Measurements from ENCODE around the gene ZSWIM8.

ZSWIM8 gene

DNA sequence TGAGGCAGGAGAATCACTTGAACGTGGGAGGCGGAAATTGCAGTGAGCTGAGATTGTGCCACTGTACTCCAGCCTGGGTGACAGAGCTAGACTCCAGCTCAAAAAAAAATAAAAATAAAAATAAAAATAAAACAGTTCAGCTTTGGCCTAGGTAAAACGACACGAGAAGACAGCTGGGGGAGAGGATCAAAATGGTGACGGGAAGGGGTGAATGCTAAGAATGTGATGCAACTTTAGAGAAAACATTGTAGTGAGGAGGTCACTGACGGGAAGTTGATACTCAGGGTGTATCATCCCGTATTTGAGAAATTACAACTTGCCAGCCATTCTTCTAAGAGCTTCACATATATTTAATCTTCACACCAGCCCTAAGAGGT lies 24.9 kb downstream of the ZSWIM8 start:
- Histone ChIP-seq H3K36me3 (ENCODE audit: insufficient read depth, low read length) (peaks cover 54% of the 10 kb centered on the region), H3K4me3 (ENCODE audit: low read length) (peak overlapping the region; percentile 97), H3K4me2 (ENCODE audit: low read length) (peak overlapping the region; percentile 96), H3K9me3 (replicated peaks; ENCODE audit: low read length) (no peaks in the 10 kb centered on the region), H3K4me1 (ENCODE audit: control insufficient read depth, insufficient read depth, low read length) (peaks cover 5% of the 10 kb centered on the region), H3K27me3 (ENCODE audit: control insufficient read depth, insufficient read depth, low read length) (no peaks in the 10 kb centered on the region), H3K9ac (ENCODE audit: low read depth, low read length) (peak overlapping the region; percentile 94)

DNA sequence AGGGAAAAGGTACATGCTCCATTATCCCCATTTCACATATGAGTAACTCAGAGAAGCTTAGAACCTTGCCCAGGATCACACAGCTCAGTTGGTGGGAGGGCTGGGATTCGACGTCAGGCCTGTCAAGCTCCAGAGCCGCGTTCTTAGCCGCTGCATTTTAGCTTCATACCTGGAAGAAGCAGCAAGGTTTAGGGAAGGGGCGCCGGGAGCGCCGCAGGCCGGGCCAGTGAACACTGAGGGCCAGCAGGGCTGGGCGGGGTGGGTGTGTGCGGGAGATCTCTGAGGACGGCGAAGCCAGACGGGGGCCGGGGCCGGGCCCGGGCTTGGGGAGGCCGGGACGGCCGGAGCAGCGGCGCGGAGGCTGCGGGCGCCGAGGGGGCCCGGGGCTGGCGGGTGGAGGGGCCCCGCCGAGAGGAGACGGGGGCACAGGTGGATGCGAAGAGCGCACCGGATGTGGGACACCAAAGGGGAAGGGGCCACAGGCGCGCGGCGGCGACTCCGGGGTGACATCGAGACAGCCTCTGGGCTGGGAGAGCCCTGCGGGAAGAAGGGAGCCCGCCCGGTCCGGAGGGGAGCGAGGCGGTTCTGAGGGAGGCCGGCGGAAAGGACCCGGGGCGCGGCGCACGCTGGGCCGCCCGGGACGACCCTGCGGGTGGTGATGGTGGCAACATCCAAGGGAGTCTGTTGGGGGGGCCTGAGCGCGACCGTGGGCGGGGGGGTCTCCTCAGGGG lies 25.5 kb downstream of the ZSWIM8 start:
- peaks cover 49% of the 10 kb centered on the region for H3K36me3 ChIP-seq (ENCODE audit: insufficient read depth, low read length)
- H3K27me3 ChIP-seq (ENCODE audit: control insufficient read depth, insufficient read depth, low read length) = no peaks in the 10 kb centered on the region
- peaks cover 9% of the 10 kb centered on the region for H3K4me1 ChIP-seq (ENCODE audit: control insufficient read depth, insufficient read depth, low read length)
- H3K4me3 ChIP-seq (ENCODE audit: low read length) = peak overlapping the region; percentile 97
- no peaks in the 10 kb centered on the region for H3K9me3 ChIP-seq (replicated peaks; ENCODE audit: low read length)
- H3K4me2 ChIP-seq (ENCODE audit: low read length) = peak overlapping the region; percentile 96
- H3K9ac ChIP-seq (ENCODE audit: low read depth, low read length) = peak overlapping the region; percentile 94

DNA sequence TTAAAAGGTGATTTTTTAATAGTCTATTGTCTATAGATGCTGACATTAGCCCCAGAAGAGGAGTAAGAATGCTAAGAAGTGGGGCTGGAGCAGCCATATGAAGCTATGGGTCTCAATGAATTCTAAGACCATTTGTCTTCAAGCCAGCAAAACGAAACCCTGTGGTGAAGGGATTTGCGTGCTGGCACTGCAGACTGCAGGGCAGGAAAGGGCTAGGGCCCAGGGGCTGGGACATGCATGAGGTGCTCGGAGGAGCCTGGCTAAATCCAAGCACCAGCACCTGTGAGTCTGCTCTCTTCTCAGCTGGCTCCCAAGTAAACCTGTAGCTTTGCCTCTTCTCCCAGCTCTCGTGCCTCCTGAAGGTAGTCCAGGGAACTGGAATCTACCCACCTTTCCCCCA lies 27.3 kb downstream of the ZSWIM8 start:
- Histone ChIP-seq H3K27me3 (ENCODE audit: control insufficient read depth, insufficient read depth, low read length) (no peaks in the 10 kb centered on the region), H3K4me2 (ENCODE audit: low read length) (no peak overlapping the region), H3K9me3 (replicated peaks; ENCODE audit: low read length) (no peaks in the 10 kb centered on the region), H3K4me1 (ENCODE audit: control insufficient read depth, insufficient read depth, low read length) (peaks cover 15% of the 10 kb centered on the region), H3K4me3 (ENCODE audit: low read length) (no peak overlapping the region), H3K36me3 (ENCODE audit: insufficient read depth, low read length) (peaks cover 37% of the 10 kb centered on the region), H3K9ac (ENCODE audit: low read depth, low read length) (no peak overlapping the region)

DNA sequence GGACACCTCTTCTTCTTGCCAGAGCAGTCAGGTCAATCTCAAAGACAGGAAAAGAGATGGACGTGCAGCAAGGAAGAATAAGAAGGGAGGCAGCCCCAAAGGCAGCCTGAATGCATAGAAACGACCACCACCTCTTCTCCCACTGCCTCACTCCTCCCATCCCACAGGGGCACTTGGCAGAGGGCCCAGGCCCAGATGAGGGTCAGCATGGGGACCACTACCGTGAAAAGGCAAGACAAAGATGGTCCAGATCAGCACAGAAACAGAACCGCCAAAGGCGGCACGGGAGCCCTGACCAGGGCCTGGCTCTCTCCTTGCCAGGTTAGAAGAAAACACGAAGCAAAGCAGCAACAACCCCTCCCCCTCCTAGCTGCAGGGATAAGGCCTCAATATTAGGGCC lies 27.9 kb downstream of the ZSWIM8 start:
- Histone ChIP-seq H3K4me2 (ENCODE audit: low read length) (no peak overlapping the region), H3K36me3 (ENCODE audit: insufficient read depth, low read length) (peaks cover 30% of the 10 kb centered on the region), H3K9ac (ENCODE audit: low read depth, low read length) (no peak overlapping the region), H3K9me3 (replicated peaks; ENCODE audit: low read length) (no peaks in the 10 kb centered on the region), H3K27me3 (ENCODE audit: control insufficient read depth, insufficient read depth, low read length) (no peaks in the 10 kb centered on the region), H3K4me1 (ENCODE audit: control insufficient read depth, insufficient read depth, low read length) (peaks cover 15% of the 10 kb centered on the region), H3K4me3 (ENCODE audit: low read length) (no peak overlapping the region)

DNA sequence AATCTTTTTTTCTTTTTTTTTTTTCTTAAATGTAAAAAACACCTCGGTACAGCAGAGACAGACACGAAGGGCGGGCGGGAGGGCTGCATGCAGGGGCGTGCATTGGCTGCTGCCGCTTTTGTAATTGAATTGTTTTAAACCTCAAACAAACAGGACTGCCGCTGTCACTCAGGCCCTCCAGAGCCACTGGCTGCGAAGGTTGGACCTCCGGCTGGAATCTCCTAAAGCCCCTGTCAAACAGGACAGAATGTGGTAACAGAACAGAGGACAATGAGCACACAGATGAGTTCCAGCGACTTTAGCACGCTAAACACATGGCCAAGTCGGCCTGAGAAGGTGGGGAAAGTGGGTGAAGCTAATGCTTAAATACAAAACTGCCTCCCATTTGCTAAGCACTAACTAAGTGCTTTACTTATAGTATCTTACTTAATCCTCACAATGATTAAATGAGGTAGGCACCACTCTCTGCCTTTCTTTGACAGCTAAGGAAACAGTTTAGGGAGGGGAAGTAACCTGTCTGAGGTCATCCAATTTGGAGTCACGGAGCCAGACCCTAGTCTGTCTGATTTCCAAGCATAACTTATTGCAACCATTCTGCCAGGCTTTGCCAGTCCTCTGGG lies 29.0 kb downstream of the ZSWIM8 start:
- H3K4me2 ChIP-seq (ENCODE audit: low read length) = no peak overlapping the region
- H3K4me3 ChIP-seq (ENCODE audit: low read length) = no peak overlapping the region
- no peaks in the 10 kb centered on the region for H3K27me3 ChIP-seq (ENCODE audit: control insufficient read depth, insufficient read depth, low read length)
- H3K4me1 ChIP-seq (ENCODE audit: control insufficient read depth, insufficient read depth, low read length) = peaks cover 15% of the 10 kb centered on the region
- peaks cover 24% of the 10 kb centered on the region for H3K36me3 ChIP-seq (ENCODE audit: insufficient read depth, low read length)
- no peaks in the 10 kb centered on the region for H3K9me3 ChIP-seq (replicated peaks; ENCODE audit: low read length)
- no peak overlapping the region for H3K9ac ChIP-seq (ENCODE audit: low read depth, low read length)

DNA sequence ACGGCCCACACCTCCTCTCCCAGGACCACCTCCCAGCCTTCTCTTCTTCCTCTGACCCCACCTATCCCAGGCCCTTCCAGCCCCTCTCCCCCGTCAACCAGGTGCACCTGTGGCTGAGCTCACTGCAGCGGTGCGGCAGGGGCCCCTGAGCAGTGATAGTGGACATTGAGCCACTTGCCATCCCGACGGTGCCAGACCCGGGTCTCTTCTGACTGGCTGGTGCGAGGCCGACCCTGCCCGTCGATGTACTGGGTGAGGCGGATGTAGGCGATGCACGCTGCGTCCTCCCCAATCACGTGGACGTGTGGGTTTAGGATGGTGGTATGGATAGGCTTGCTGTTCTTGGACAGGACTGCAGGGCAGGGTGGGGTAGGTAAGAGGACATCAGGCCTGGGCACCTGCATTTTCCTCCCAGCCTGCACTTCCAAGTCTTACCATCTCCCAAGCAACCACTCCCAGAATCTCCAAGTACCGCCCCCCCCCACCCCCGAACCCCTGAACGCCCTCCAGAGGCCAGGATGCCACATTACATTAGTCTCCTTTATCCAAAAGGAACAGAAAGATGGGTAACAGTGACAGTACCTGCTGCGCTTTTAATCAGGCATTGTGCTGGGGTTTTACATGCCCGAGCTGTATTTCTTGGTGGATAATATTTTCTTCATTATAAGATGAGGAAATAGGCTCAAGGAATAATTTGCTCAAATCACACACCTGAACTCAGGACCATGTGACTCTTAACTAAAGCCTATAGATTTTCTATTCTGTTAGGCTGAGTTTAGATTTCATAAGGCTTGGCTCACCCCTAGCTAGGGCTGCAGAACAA lies 29.7 kb downstream of the ZSWIM8 start:
- no peak overlapping the region for H3K9ac ChIP-seq (ENCODE audit: low read depth, low read length)
- no peaks in the 10 kb centered on the region for H3K27me3 ChIP-seq (ENCODE audit: control insufficient read depth, insufficient read depth, low read length)
- no peak overlapping the region for H3K4me3 ChIP-seq (ENCODE audit: low read length)
- no peaks in the 10 kb centered on the region for H3K9me3 ChIP-seq (replicated peaks; ENCODE audit: low read length)
- peaks cover 21% of the 10 kb centered on the region for H3K4me1 ChIP-seq (ENCODE audit: control insufficient read depth, insufficient read depth, low read length)
- peaks cover 24% of the 10 kb centered on the region for H3K36me3 ChIP-seq (ENCODE audit: insufficient read depth, low read length)
- no peak overlapping the region for H3K4me2 ChIP-seq (ENCODE audit: low read length)

DNA sequence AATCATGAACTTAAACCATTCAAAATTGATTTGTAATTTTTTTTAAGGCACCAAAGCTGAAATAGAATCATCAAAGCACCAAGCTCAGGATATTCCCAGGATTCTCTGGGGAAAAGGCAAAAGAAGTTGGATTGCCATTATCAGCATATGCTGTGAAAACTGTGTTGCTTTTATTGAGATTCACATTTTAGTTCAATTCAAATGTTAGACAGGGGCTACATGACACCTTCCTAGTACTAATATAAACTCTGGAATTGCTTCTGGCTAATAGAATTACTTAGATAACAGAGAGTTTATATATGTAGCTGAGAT lies 30.3 kb downstream of the ZSWIM8 start:
- Histone ChIP-seq H3K4me1 (ENCODE audit: control insufficient read depth, insufficient read depth, low read length) (peaks cover 17% of the 10 kb centered on the region), H3K36me3 (ENCODE audit: insufficient read depth, low read length) (peaks cover 24% of the 10 kb centered on the region), H3K9me3 (replicated peaks; ENCODE audit: low read length) (no peaks in the 10 kb centered on the region), H3K9ac (ENCODE audit: low read depth, low read length) (peak overlapping the region; percentile 40), H3K4me3 (ENCODE audit: low read length) (no peak overlapping the region), H3K4me2 (ENCODE audit: low read length) (peak overlapping the region; percentile 45), H3K27me3 (ENCODE audit: control insufficient read depth, insufficient read depth, low read length) (no peaks in the 10 kb centered on the region)

DNA sequence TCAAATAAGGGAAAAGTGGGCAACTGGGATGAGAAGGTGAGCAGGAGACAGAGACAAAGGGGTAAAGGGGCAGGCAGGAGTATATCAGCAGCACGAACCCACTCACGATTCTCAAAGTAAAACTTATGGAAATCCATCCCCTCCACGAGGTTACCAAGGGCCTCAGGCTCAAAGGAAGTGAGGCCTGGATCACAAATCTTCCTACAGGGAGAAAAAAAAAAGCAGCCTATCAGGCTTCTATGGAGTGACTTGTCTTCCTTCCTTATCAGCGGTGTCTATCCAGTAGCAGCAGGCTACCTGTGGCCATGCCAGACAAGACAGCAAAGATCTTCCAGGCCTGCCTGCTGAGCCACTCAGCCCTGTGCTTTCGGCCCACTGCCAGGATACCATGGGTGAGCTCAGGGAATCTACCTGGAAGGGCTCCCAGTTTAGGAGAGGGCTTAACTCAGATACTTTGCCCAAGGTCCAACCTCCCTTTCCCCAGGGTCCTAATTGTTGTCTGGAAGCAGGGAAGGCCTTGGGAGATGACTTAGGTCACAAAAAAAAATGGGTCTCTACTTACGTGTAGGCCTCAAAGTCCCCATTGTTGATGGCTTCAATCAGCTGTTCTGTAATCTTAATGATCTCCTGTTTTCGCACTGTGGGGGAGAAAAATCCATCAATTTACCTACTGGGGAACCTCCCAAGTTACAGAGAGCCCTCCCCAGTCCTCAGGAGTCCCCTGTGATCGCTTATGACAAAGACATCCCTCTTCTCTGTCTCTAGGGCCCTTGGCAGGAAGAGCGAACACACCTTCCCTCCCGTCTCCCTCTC lies 31.7 kb downstream of the ZSWIM8 start:
- no peaks in the 10 kb centered on the region for H3K9me3 ChIP-seq (replicated peaks; ENCODE audit: low read length)
- H3K27me3 ChIP-seq (ENCODE audit: control insufficient read depth, insufficient read depth, low read length) = no peaks in the 10 kb centered on the region
- no peak overlapping the region for H3K4me2 ChIP-seq (ENCODE audit: low read length)
- peaks cover 24% of the 10 kb centered on the region for H3K36me3 ChIP-seq (ENCODE audit: insufficient read depth, low read length)
- H3K4me1 ChIP-seq (ENCODE audit: control insufficient read depth, insufficient read depth, low read length) = peaks cover 16% of the 10 kb centered on the region
- H3K4me3 ChIP-seq (ENCODE audit: low read length) = no peak overlapping the region
- no peak overlapping the region for H3K9ac ChIP-seq (ENCODE audit: low read depth, low read length)

DNA sequence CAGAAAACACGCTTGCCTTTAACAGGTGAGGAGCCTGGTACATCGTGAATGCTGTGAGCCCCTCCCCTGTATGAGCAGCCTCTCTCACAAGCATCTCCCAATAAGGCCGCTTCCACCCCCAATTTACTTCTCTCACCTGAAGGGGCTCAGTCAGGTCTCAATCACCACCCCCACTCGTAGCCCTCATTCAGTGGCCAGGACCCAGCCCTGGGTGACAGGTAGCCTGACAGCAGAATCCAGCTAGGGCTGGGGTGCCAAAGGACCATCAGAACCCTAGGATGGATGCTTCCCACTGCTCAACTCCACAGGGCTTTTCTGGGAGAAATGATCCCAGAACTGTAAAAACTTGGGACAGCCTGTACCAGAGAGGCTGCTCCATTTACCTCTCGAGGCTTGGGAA lies 32.4 kb downstream of the ZSWIM8 start:
- Histone ChIP-seq H3K4me2 (ENCODE audit: low read length) (no peak overlapping the region), H3K4me1 (ENCODE audit: control insufficient read depth, insufficient read depth, low read length) (peaks cover 16% of the 10 kb centered on the region), H3K36me3 (ENCODE audit: insufficient read depth, low read length) (peaks cover 24% of the 10 kb centered on the region), H3K4me3 (ENCODE audit: low read length) (no peak overlapping the region), H3K27me3 (ENCODE audit: control insufficient read depth, insufficient read depth, low read length) (no peaks in the 10 kb centered on the region), H3K9me3 (replicated peaks; ENCODE audit: low read length) (no peaks in the 10 kb centered on the region), H3K9ac (ENCODE audit: low read depth, low read length) (no peak overlapping the region)

DNA sequence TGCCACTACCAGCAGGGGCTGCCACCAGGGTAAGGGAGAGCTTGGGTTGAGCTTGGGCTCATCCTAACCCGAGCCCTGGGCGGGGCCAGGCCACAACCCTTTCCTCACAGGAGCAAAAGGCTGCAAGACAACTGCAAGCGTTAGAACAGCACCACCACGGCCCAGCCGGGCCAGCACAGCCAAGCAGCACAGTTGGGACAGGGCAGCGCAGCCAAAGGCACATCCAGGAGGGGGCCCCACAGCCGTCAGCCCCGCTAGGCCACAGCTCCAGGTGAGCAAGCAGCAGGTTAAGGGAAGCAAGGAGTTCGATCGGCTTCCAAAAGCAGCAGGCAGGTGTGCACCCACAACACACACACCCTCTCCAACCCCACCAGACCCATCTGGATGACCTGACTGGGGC lies 33.0 kb downstream of the ZSWIM8 start:
- H3K4me1 ChIP-seq (ENCODE audit: control insufficient read depth, insufficient read depth, low read length) = peaks cover 16% of the 10 kb centered on the region
- H3K27me3 ChIP-seq (ENCODE audit: control insufficient read depth, insufficient read depth, low read length) = no peaks in the 10 kb centered on the region
- peaks cover 20% of the 10 kb centered on the region for H3K36me3 ChIP-seq (ENCODE audit: insufficient read depth, low read length)
- H3K9ac ChIP-seq (ENCODE audit: low read depth, low read length) = no peak overlapping the region
- no peak overlapping the region for H3K4me2 ChIP-seq (ENCODE audit: low read length)
- H3K4me3 ChIP-seq (ENCODE audit: low read length) = no peak overlapping the region
- H3K9me3 ChIP-seq (replicated peaks; ENCODE audit: low read length) = no peaks in the 10 kb centered on the region

DNA sequence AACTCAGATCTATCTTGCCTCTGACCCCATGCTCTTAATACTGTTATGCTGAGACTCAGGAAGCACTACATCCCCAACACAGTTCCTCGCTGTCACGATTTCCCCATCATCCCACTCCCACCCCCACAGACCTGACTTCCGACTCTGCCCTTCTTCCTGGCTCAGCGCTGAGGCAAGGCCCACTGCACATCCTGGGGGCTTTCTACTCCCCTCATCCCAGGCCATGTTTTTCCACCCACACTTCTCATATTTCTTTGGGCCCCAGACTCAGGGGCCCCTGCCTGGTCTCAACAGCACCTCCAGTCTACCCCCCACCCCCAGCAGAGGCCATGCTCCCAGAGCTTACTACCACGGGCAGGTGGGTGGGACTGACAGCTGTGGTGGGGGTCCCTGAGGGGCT lies 33.7 kb downstream of the ZSWIM8 start:
- Histone ChIP-seq H3K4me2 (ENCODE audit: low read length) (no peak overlapping the region), H3K9me3 (replicated peaks; ENCODE audit: low read length) (no peaks in the 10 kb centered on the region), H3K36me3 (ENCODE audit: insufficient read depth, low read length) (peaks cover 21% of the 10 kb centered on the region), H3K9ac (ENCODE audit: low read depth, low read length) (no peak overlapping the region), H3K4me1 (ENCODE audit: control insufficient read depth, insufficient read depth, low read length) (peaks cover 16% of the 10 kb centered on the region), H3K27me3 (ENCODE audit: control insufficient read depth, insufficient read depth, low read length) (no peaks in the 10 kb centered on the region), H3K4me3 (ENCODE audit: low read length) (no peak overlapping the region)
